AG04449 (cell line): ENCODE measurements around the gene MMAA.
"Not testable (repeated sequence)": the region's sequence is repeated elsewhere in the genome, so short reads cannot be mapped to it uniquely, and the experiment has no call there.

Experiments used
- CTCF ChIA-PET: fragments of 350-600 bp; formaldehyde crosslinking; extraction: SDS; loops from one replicate; lab custom pipeline; 2021; ENCODE audit warnings: antibody characterized with exemption; lab: Yijun Ruan, JAX
- POLR2A ChIA-PET: fragments of 400-600, 350-600 bp; formaldehyde crosslinking; extraction: SDS; loops from one replicate; lab custom pipeline; 2020; ENCODE audit warnings: antibody characterized with exemption, inconsistent platforms; lab: Yijun Ruan, JAX
- DNase-seq: peaks from one replicate; pipeline ENCODE4 v3.0.0-alpha.2; 2010; ENCODE audit warnings: low read depth, low spot score
- H3K4me3 ChIP-seq: 2 replicates; pipeline ENCODE4 v1.5.1; 2011; ENCODE audit warnings: low read depth, mild to moderate bottlenecking, control low read depth, low read length
- TF ChIP-seq, protein P1 (sequence below): IDR thresholded peaks from one replicate; pipeline ENCODE4 v1.5.1; 2011; ENCODE audit warnings: mild to moderate bottlenecking, moderate library complexity, low read length, control low read depth, inconsistent platforms; ENCODE audit not compliant: insufficient read depth; ENCODE audit errors: missing control alignments

The MMAA gene

DNA sequence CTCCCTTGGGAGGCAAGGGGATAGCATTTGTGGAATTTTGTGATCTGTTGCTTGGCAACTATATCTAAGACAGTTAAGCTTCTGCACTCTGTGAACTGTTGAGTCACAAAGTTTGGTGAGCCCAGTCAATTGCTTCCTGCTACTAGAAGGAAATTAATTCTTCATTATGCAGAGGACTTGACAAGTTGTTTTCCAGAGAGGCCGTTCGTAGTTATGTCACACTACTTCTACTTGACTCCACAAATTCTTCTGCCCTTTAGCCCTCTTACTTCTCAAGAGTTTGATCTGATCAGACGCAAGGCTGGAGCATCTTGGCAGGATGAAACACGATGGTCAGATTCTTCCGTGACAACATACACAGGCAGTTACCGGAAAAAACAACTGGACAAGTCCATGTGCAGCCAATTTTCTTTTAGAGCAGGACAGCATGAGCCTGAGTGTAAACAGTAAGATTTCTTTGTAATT is 60.8 kb downstream of the MMAA start, which contains the start of gene C4orf51:
TSS of gene C4orf51 (plus strand) at position 156 of the 465 bp plus-strand sequence. CDS start at position 214, 58 bp downstream.
- H3K4me3 ChIP-seq, result no peak within 1 kb of the TSS
- ChIA-PET CTCF (interaction anchor here (1.0 kb wide), 1 partner anchor 65 kb away, joined by 3 read pairs; no protein-coding TSS in a partner anchor), POLR2A (no interaction called here)
- TF ChIP-seq, protein P1, sequence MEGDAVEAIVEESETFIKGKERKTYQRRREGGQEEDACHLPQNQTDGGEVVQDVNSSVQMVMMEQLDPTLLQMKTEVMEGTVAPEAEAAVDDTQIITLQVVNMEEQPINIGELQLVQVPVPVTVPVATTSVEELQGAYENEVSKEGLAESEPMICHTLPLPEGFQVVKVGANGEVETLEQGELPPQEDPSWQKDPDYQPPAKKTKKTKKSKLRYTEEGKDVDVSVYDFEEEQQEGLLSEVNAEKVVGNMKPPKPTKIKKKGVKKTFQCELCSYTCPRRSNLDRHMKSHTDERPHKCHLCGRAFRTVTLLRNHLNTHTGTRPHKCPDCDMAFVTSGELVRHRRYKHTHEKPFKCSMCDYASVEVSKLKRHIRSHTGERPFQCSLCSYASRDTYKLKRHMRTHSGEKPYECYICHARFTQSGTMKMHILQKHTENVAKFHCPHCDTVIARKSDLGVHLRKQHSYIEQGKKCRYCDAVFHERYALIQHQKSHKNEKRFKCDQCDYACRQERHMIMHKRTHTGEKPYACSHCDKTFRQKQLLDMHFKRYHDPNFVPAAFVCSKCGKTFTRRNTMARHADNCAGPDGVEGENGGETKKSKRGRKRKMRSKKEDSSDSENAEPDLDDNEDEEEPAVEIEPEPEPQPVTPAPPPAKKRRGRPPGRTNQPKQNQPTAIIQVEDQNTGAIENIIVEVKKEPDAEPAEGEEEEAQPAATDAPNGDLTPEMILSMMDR, result no peak
- DNase-seq, result peak; percentile 9

DNA sequence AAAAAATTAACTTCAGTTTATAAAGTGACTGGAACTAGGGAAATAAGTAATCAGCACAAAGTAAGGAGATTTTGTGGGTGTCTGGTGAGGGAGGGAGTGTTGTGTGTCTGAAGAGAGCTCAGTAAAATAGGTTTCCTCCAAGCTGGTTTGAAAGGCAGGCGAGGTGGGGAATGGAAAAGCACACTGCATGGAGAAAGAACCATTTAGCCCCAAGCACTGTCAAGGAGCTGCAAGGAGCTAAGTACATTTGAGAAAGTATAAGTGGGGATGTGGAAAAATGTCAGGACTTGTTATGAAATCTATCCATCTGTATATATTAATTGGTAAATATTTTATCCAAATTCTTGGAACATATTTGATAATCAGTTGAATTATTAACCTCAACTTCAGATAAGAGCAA is 61.7 kb downstream of the MMAA start:
- no peak for DNase-seq
- POLR2A ChIA-PET, result no interaction called here
- H3K4me3 ChIP-seq, result no peak overlapping the region
- TF ChIP-seq, protein P1, result no peak
- CTCF ChIA-PET, result interaction anchor here (1.0 kb wide), 1 partner anchor 66 kb away, joined by 3 read pairs; no protein-coding TSS in a partner anchor

DNA sequence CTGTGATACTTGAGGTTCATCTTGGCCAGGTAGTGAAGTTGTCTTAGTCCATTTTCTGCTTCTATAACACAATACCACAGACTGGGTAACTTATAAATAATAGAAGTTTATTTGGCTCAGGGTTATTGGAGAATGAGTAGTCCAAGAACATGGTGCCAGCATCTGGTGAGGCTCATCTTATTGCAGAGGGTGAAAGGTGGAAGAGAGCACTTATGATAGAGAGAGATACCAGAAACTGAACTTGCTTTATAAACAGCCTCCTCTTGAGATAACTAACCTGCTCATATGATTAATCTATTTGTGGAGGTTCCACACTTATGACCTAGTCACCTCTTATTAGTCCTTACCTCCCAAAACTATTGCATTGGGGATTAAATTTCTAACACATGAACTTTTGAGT is 62.3 kb downstream of the MMAA start:
- no peak overlapping the region for H3K4me3 ChIP-seq
- CTCF ChIA-PET, result interaction anchor here (1.3 kb wide), 1 partner anchor 10 kb away, joined by 3 read pairs; no protein-coding TSS in a partner anchor
- no peak for DNase-seq
- TF ChIP-seq, protein P1, result no peak
- POLR2A ChIA-PET, result no interaction called here

DNA sequence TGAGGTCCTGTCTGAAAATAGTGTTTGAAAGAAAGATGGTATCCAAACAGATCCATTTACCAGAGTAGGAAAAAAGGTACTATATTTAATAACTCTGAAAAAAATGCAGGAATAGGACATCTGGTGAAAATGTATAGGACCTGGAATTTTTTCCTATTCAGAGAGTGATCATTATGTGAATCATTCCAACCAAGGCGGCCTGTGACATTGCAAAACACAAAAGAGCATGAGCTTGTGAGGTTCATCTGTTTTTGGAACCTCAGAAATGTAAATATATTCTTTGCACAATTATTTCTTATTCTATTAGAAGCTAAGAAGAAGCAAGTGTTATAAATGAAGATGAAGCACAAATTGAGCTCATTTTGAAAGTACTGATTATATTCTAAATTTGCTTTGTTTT is 62.8 kb downstream of the MMAA start:
- no peak overlapping the region for H3K4me3 ChIP-seq
- DNase-seq, result no peak
- ChIA-PET POLR2A (no interaction called here), CTCF (interaction anchor here (1.3 kb wide), 1 partner anchor 9 kb away, joined by 3 read pairs; no protein-coding TSS in a partner anchor)
- TF ChIP-seq, protein P1, result no peak

DNA sequence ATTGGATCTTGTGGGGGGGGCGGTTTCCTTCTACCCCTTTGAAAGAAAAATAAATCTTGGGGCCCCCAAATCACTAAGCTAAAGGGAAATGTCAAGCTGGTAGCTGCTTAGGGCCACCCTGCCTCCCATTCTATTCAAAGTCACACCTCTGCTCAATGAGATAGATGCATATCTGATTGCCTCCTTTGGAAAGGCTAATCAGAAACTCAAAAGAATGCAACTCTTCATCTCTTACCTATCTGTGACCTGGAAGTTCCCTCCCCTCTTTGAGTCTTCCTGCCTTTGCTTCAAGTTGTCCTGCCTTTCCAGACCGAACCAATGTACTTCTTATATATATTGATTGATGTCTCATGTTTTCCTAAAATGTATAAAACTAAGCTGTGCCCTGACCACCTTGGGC is 67.8 kb downstream of the MMAA start:
- ChIA-PET POLR2A (no interaction called here), CTCF (no interaction called here)
- H3K4me3 ChIP-seq, result no peak overlapping the region
- DNase-seq, result no peak
- TF ChIP-seq, protein P1, result no peak

DNA sequence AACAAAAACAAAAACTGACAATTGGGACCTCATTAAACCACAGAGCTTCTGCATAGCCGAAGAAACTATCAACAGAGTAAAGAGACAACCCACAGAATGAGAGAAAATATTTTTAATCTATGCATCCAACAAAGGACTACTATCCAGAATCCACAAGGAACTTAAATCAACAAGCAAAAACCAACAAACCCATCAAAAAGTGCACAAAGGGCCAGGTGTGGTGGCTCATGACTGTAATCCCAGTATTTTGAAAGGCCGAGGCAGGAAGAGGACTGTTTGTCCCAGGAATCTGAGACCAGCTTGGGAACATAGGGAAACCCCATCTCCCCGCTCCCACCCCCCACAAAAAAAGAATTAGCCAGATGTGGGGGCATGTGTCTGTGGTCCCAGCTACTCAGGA is 71.4 kb downstream of the MMAA start:
- CTCF ChIA-PET, result interaction anchor here (1.3 kb wide), 1 partner anchor 9 kb away, joined by 3 read pairs; no protein-coding TSS in a partner anchor
- POLR2A ChIA-PET, result no interaction called here
- TF ChIP-seq, protein P1, result no peak
- no peak overlapping the region for H3K4me3 ChIP-seq
- DNase-seq, result no peak

DNA sequence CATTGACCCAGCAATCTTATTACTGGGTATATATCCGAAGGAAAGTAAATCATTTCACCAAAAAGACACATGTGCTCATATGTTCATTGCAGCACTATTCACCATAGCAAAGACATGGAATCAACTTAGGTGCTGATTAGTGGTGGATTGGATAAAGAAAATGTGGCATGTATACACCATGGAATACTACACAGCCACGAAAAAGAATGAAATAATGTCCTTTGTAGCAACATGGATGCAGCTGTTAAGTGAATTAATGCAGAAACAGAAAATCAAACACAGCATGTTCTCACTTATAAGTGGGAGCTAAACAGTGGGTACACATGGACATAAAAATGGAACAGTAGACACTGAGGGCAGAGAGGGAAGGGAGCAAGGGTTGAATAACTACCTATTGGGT is 72.2 kb downstream of the MMAA start:
- DNase-seq, H3K4me3 ChIP-seq, POLR2A ChIA-PET: not testable (repeated sequence)
- CTCF ChIA-PET, result interaction anchor here (1.3 kb wide), 1 partner anchor 10 kb away, joined by 3 read pairs; no protein-coding TSS in a partner anchor
